Measurements from ENCODE around the gene ALDH1L1. TPM values are rescaled to one million over a fixed set of nuclear protein-coding genes. Genes with fewer than 3 reads are reported as not detected.
"Not testable (repeated sequence)": the region's sequence is repeated elsewhere in the genome, so short reads cannot be mapped to it uniquely, and the experiment has no call there.

The ALDH1L1 gene
- polyA plus RNA-seq, 2 donors = 3.6 to 5.0 TPM

- no peaks in the 10 kb centered on the region for H3K36me3 ChIP-seq (ENCODE audit: control insufficient read depth in 2 of 2, insufficient read depth in 2 of 2, low read length in 1 of 2)
- H3K4me3 ChIP-seq (ENCODE audit: low read depth in 1 of 2, low read length in 2 of 2) = no peak overlapping the region
- H3K4me1 ChIP-seq (ENCODE audit: control insufficient read depth in 2 of 2, insufficient read depth in 2 of 2, low read length in 1 of 2) = peaks cover 2 to 5% of the 10 kb centered on the region in 2 donors
- no peak overlapping the region for H3K27ac ChIP-seq (ENCODE audit: low read depth in 2 of 2, low read length in 1 of 2)
- no peaks in the 10 kb centered on the region for H3K9me3 ChIP-seq (ENCODE audit: control insufficient read depth in 2 of 2, insufficient read depth in 1 of 2, low read depth in 1 of 2, low read length in 1 of 2)
- no peaks in the 10 kb centered on the region for H3K27me3 ChIP-seq (ENCODE audit: control insufficient read depth in 1 of 2, insufficient read depth in 2 of 2, low read length in 2 of 2)
- WGBS, 2 donors = 77 to 78% methylated on average over 2 of the region's 2 CpGs
Measured at GRCh38 chr3:126098391-126098858, 82.0 kb downstream of the ALDH1L1 start.

GRCh38 chr3:126097801-126098200 lies 82.6 kb downstream of the ALDH1L1 start:
- Histone ChIP-seq H3K4me3 (ENCODE audit: low read depth in 1 of 2, low read length in 2 of 2) (no peak overlapping the region), H3K4me1 (ENCODE audit: control insufficient read depth in 2 of 2, insufficient read depth in 2 of 2, low read length in 1 of 2) (peaks cover 2% of the 10 kb centered on the region in 2 donors), H3K9me3 (ENCODE audit: control insufficient read depth in 2 of 2, insufficient read depth in 1 of 2, low read depth in 1 of 2, low read length in 1 of 2) (no peaks in the 10 kb centered on the region), H3K36me3 (ENCODE audit: control insufficient read depth in 2 of 2, insufficient read depth in 2 of 2, low read length in 1 of 2) (no peaks in the 10 kb centered on the region), H3K27me3 (ENCODE audit: control insufficient read depth in 1 of 2, insufficient read depth in 2 of 2, low read length in 2 of 2) (no peaks in the 10 kb centered on the region), H3K27ac (ENCODE audit: low read depth in 2 of 2, low read length in 1 of 2) (no peak overlapping the region)

- H3K4me3 ChIP-seq (ENCODE audit: low read depth in 1 of 2, low read length in 2 of 2); H3K4me1 ChIP-seq (ENCODE audit: control insufficient read depth in 2 of 2, insufficient read depth in 2 of 2, low read length in 1 of 2); H3K27ac ChIP-seq (ENCODE audit: low read depth in 2 of 2, low read length in 1 of 2); H3K9me3 ChIP-seq (ENCODE audit: control insufficient read depth in 2 of 2, insufficient read depth in 1 of 2, low read depth in 1 of 2, low read length in 1 of 2); H3K36me3 ChIP-seq (ENCODE audit: control insufficient read depth in 2 of 2, insufficient read depth in 2 of 2, low read length in 1 of 2); H3K27me3 ChIP-seq (ENCODE audit: control insufficient read depth in 1 of 2, insufficient read depth in 2 of 2, low read length in 2 of 2): not testable (repeated sequence)
- 67 to 79% methylated on average over 6 of the region's 6 CpGs for WGBS, 2 donors
Measured at GRCh38 chr3:126096274-126096673, 84.1 kb downstream of the ALDH1L1 start.

GRCh38 chr3:126092128-126092527 lies 88.3 kb downstream of the ALDH1L1 start:
- H3K27ac ChIP-seq (ENCODE audit: low read depth in 2 of 2, low read length in 1 of 2); H3K27me3 ChIP-seq (ENCODE audit: control insufficient read depth in 1 of 2, insufficient read depth in 2 of 2, low read length in 2 of 2); H3K4me1 ChIP-seq (ENCODE audit: control insufficient read depth in 2 of 2, insufficient read depth in 2 of 2, low read length in 1 of 2); H3K36me3 ChIP-seq (ENCODE audit: control insufficient read depth in 2 of 2, insufficient read depth in 2 of 2, low read length in 1 of 2); H3K9me3 ChIP-seq (ENCODE audit: control insufficient read depth in 2 of 2, insufficient read depth in 1 of 2, low read depth in 1 of 2, low read length in 1 of 2); H3K4me3 ChIP-seq (ENCODE audit: low read depth in 1 of 2, low read length in 2 of 2): not testable (repeated sequence)
- WGBS, 2 donors = 91 to 99% methylated on average over 5 of the region's 5 CpGs

GRCh38 chr3:126087552-126088175 lies 92.7 kb downstream of the ALDH1L1 start:
- H3K36me3 ChIP-seq (ENCODE audit: control insufficient read depth in 2 of 2, insufficient read depth in 2 of 2, low read length in 1 of 2) = no peaks in the 10 kb centered on the region
- H3K27ac ChIP-seq (ENCODE audit: low read depth in 2 of 2, low read length in 1 of 2) = no peak overlapping the region
- WGBS, 2 donors = 83 to 85% methylated on average over 1 of the region's 1 CpG
- H3K4me3 ChIP-seq (ENCODE audit: low read depth in 1 of 2, low read length in 2 of 2) = no peak overlapping the region
- no peaks in the 10 kb centered on the region for H3K9me3 ChIP-seq (ENCODE audit: control insufficient read depth in 2 of 2, insufficient read depth in 1 of 2, low read depth in 1 of 2, low read length in 1 of 2)
- H3K27me3 ChIP-seq (ENCODE audit: control insufficient read depth in 1 of 2, insufficient read depth in 2 of 2, low read length in 2 of 2) = no peaks in the 10 kb centered on the region
- no peaks in the 10 kb centered on the region for H3K4me1 ChIP-seq (ENCODE audit: control insufficient read depth in 2 of 2, insufficient read depth in 2 of 2, low read length in 1 of 2)

- 63 to 93% methylated on average over 2 of the region's 2 CpGs for WGBS, 2 donors
- Histone ChIP-seq H3K36me3 (ENCODE audit: control insufficient read depth in 2 of 2, insufficient read depth in 2 of 2, low read length in 1 of 2) (no peaks in the 10 kb centered on the region), H3K27me3 (ENCODE audit: control insufficient read depth in 1 of 2, insufficient read depth in 2 of 2, low read length in 2 of 2) (no peaks in the 10 kb centered on the region), H3K9me3 (ENCODE audit: control insufficient read depth in 2 of 2, insufficient read depth in 1 of 2, low read depth in 1 of 2, low read length in 1 of 2) (no peaks in the 10 kb centered on the region), H3K4me1 (ENCODE audit: control insufficient read depth in 2 of 2, insufficient read depth in 2 of 2, low read length in 1 of 2) (peaks cover 4 to 7% of the 10 kb centered on the region in 2 donors), H3K27ac (ENCODE audit: low read depth in 2 of 2, low read length in 1 of 2) (no peak overlapping the region), H3K4me3 (ENCODE audit: low read depth in 1 of 2, low read length in 2 of 2) (no peak overlapping the region)
Measured at GRCh38 chr3:126085841-126086240, 94.5 kb downstream of the ALDH1L1 start.

- no peaks in the 10 kb centered on the region for H3K9me3 ChIP-seq (ENCODE audit: control insufficient read depth in 2 of 2, insufficient read depth in 1 of 2, low read depth in 1 of 2, low read length in 1 of 2)
- H3K4me1 ChIP-seq (ENCODE audit: control insufficient read depth in 2 of 2, insufficient read depth in 2 of 2, low read length in 1 of 2) = peaks cover 4 to 7% of the 10 kb centered on the region in 2 donors
- no peaks in the 10 kb centered on the region for H3K36me3 ChIP-seq (ENCODE audit: control insufficient read depth in 2 of 2, insufficient read depth in 2 of 2, low read length in 1 of 2)
- no peak overlapping the region for H3K4me3 ChIP-seq (ENCODE audit: low read depth in 1 of 2, low read length in 2 of 2)
- no peak overlapping the region for H3K27ac ChIP-seq (ENCODE audit: low read depth in 2 of 2, low read length in 1 of 2)
- WGBS, 2 donors = 97 to 98% methylated on average over 7 of the region's 7 CpGs
- no peaks in the 10 kb centered on the region for H3K27me3 ChIP-seq (ENCODE audit: control insufficient read depth in 1 of 2, insufficient read depth in 2 of 2, low read length in 2 of 2)
Measured at GRCh38 chr3:126085276-126085675, 95.1 kb downstream of the ALDH1L1 start.

GRCh38 chr3:126084768-126085180 lies 95.6 kb downstream of the ALDH1L1 start:
- H3K4me1 ChIP-seq (ENCODE audit: control insufficient read depth in 2 of 2, insufficient read depth in 2 of 2, low read length in 1 of 2) = peaks cover 4 to 7% of the 10 kb centered on the region in 2 donors
- peak overlapping the region; percentile 7 to 83 for H3K4me3 ChIP-seq (ENCODE audit: low read depth in 1 of 2, low read length in 2 of 2)
- no peaks in the 10 kb centered on the region for H3K36me3 ChIP-seq (ENCODE audit: control insufficient read depth in 2 of 2, insufficient read depth in 2 of 2, low read length in 1 of 2)
- H3K27me3 ChIP-seq (ENCODE audit: control insufficient read depth in 1 of 2, insufficient read depth in 2 of 2, low read length in 2 of 2) = no peaks in the 10 kb centered on the region
- no peaks in the 10 kb centered on the region for H3K9me3 ChIP-seq (ENCODE audit: control insufficient read depth in 2 of 2, insufficient read depth in 1 of 2, low read depth in 1 of 2, low read length in 1 of 2)
- WGBS, 2 donors = 57 to 67% methylated on average over 5 of the region's 5 CpGs
- H3K27ac ChIP-seq (ENCODE audit: low read depth in 2 of 2, low read length in 1 of 2) = peak overlapping the region; percentile 92 to 97

- WGBS, 2 donors = 1% methylated on average over 53 to 72 of the region's 72 CpGs
- no peaks in the 10 kb centered on the region for H3K36me3 ChIP-seq (ENCODE audit: control insufficient read depth in 2 of 2, insufficient read depth in 2 of 2, low read length in 1 of 2)
- H3K4me3 ChIP-seq (ENCODE audit: low read depth in 1 of 2, low read length in 2 of 2) = peak within 1 kb of the TSS; percentile 68 to 83
- peak within 1 kb of the TSS; percentile 92 to 97 for H3K27ac ChIP-seq (ENCODE audit: low read depth in 2 of 2, low read length in 1 of 2)
- peaks cover 4 to 7% of the 10 kb centered on the region in 2 donors for H3K4me1 ChIP-seq (ENCODE audit: control insufficient read depth in 2 of 2, insufficient read depth in 2 of 2, low read length in 1 of 2)
- H3K9me3 ChIP-seq (ENCODE audit: control insufficient read depth in 2 of 2, insufficient read depth in 1 of 2, low read depth in 1 of 2, low read length in 1 of 2) = no peaks in the 10 kb centered on the region
- H3K27me3 ChIP-seq (ENCODE audit: control insufficient read depth in 1 of 2, insufficient read depth in 2 of 2, low read length in 2 of 2) = no peaks in the 10 kb centered on the region
Measured at GRCh38 chr3:126083913-126084767, 96.2 kb downstream of the ALDH1L1 start, which contains the start of gene SLC41A3. Gene SLC41A3, minus strand, starts transcription at chr3:126084124. Its CDS starts 15,905 bp downstream, at chr3:126068219.
